LNCaP clone FGC (cell line): ENCODE measurements around the gene ADCY5.

Experiments used
- DNase-seq: peaks from one replicate; pipeline ENCODE4 v3.0.0-alpha.2; 2011; ENCODE audit warnings: low read depth
- H3K4me3 ChIP-seq: 2 replicates; pipeline ENCODE4 v1.5.1; 2011; ENCODE audit warnings: mild to moderate bottlenecking, low read depth, low read length, control low read depth
- CTCF ChIP-seq: IDR thresholded peaks from 2 replicates; pipeline ENCODE4 v1.5.1; 2012; ENCODE audit warnings: mild to moderate bottlenecking; ENCODE audit not compliant: control insufficient read depth, insufficient read depth; ENCODE audit errors: extremely low read depth

Gene ADCY5

DNA sequence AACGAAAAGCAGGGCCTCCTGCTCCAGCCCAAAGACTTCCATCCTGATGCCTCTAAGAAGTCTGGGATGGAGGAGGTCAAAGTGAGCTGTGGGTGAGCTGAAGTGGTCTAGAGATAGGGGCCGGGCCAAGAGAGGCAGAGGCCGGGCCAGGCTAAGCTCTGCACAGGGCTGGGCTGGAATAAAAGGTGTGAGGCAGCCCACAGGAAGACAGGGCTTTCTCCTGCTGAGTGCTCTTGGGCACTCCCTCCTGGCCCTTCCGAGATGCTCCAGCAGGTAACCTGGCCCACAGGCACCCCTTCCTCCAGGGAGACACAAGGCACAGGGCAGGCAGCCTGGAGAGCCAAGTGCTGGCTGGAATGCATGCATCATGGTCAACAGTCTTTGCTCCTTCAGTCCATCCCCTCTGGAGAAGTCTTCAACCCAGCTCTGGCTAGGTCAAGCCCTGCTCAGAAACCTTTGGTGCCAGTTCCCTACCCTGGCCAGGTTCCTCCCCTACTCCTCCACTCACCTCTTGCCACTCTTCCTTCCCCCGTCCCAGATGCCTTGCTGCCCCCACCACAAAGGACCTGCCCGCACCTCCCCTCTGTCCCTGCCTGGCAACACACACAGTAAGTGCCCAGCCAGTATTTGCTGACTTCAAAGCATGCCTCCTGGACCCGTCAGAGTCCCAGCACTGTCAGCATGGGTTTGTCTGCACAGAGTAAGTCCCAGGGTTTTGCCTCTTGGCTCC, 153.6 kb downstream of the ADCY5 start:
- H3K4me3 ChIP-seq, result no peak overlapping the region
- DNase-seq, result no peak
- TF ChIP-seq CTCF, result no peak

- no peak for TF ChIP-seq CTCF
- DNase-seq, result no peak
- no peak overlapping the region for H3K4me3 ChIP-seq
Observed at GRCh38 chr3:123294296-123294938, 154.5 kb downstream of the ADCY5 start.

DNA sequence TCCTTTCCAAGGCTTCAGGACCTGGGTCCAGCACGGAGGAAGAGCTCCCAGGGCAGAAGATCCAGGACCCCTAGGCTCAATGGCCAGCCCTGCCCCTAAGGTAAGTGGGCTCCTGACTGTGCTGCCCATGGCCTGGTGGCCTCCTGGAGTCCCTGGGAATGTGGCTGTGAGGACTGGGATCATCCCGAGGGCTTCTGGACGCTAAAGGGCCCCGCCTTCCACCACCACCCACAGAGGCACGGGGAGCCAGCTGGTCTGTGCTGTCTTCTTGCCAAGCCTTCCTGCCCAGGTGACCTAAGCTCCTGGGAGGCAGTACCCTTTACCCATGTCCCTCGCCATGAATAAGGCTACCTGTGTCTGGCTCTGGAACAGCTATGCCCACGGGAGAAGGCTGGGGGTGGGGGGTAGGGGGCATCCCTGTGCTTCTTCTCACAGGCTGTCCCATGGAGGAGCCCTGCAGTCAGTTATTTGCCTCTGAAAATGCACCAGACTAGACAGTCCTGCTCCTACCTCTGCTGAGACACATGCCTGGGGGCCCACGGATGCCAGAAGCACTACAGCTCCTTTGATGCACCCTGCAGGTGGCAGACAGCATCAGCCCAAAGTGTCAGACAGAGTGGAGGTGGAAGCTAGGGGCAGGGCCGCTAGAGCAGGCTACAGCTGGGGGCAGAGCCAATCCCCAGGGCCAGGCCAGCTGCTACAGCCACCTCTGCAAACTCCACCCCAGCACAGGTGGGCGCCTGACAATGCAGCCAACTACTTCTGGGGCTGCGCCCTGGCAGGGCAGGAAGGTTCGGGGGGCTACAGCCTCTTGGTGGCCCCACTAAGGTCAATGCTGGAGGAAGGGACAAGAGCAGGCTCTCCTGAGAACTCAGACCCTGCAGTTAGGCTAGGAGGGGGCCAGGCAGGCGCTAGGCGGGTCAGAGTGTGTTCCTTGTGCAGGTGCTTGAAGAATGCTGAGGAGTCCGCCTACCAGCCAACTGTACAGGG, 156.3 kb downstream of the ADCY5 start:
- no peak for TF ChIP-seq CTCF
- H3K4me3 ChIP-seq, result no peak overlapping the region
- DNase-seq, result no peak

GRCh38 chr3:123291404-123291803, 157.5 kb downstream of the ADCY5 start:
- no peak overlapping the region for H3K4me3 ChIP-seq
- DNase-seq, result no peak

DNA sequence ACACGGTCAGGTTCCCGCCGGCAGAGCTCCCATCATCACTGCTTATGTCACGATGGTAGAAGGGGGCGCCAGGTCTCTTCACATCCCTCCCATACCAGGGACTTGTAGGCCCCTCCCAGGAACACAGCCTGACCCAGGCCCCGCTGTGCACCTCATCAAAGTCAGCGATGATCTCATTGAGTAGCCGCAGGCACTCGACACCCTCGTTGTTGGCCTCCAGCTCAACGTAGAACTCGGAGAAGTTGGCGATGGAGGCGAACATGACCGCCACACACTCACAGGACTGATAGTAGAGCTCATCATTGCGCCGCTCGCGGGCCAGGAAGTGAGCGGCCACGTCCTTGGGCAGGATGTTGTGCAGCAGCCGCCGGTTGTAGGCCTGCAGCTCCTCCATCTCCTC, 157.9 kb downstream of the ADCY5 start:
- no peak overlapping the region for H3K4me3 ChIP-seq
- no peak for DNase-seq
- no peak for TF ChIP-seq CTCF

More at GRCh38 chr3:123291404-123291803, 157.5 kb downstream of the ADCY5 start:
- TF ChIP-seq CTCF, result no peak

DNA sequence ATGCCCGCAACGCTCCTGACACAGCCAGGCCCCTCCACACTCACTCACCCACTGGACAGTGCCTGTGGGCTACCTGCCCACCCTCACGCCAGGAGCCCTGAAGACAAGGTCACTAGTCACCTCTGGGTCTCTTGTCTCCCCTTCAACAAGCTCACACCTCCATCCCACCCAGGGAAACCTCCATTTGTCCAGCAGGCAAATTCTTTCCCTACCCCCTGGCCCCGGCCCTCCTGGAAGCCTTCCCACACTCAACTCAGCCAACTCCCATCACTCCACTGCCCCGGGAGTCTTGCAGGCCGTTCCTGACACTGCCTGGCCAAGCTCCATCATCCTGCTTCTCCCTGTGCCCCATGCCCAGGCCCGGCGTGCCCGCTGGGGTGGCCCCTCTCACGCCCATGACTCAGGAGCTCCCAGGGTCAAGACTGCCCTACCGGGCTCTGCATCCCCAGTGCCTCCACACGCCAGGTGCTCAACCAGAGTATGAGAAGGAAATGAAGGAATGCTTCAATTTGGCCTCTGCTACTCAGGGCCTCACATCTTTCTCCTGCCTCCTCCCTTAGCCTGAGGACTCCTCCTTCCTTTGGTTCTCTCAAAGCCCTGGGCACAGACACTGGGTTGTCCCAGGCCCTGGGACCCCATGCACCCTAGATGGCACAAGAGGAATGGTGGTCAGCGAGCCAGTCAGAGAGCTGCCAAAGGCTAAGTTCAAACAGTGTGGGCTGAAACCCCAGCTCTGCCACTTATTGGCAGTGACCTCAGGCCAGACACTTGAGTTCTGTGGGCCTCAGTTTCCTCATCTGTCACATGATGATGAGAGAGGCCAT, 158.6 kb downstream of the ADCY5 start:
- TF ChIP-seq CTCF, result no peak
- no peak for DNase-seq
- H3K4me3 ChIP-seq, result no peak overlapping the region
